ENCODE measurements around the gene SLC13A3.

The SLC13A3 gene

GRCh38 chr20:46547995-46548394, 103.3 kb downstream of the SLC13A3 start:
- Histone ChIP-seq H3K9ac (ENCODE audit: low read depth, low read length) (no peak overlapping the region), H3K4me1 (ENCODE audit: insufficient read depth, low read length) (peaks cover 14% of the 10 kb centered on the region; the same call in 1 of the 2 replicates), H3K36me3 (ENCODE audit: insufficient read depth, low read length) (no peaks in the 10 kb centered on the region), H3K9me3 (ENCODE audit: control insufficient read depth, insufficient read depth, low read length) (no peaks in the 10 kb centered on the region)

- peaks cover 5% of the 10 kb centered on the region; the same call in 1 of the 2 replicates for H3K4me1 ChIP-seq (ENCODE audit: insufficient read depth, low read length)
These were observed 104.3 kb downstream of the SLC13A3 start for GRCh38 chr20:46546936-46547335.

GRCh38 chr20:46546298-46546697, 105.0 kb downstream of the SLC13A3 start:
- H3K36me3 ChIP-seq (ENCODE audit: insufficient read depth, low read length), result no peaks in the 10 kb centered on the region
- H3K4me1 ChIP-seq (ENCODE audit: insufficient read depth, low read length), result no peaks in the 10 kb centered on the region
- H3K9ac ChIP-seq (ENCODE audit: low read depth, low read length), result no peak overlapping the region
- no peaks in the 10 kb centered on the region for H3K9me3 ChIP-seq (ENCODE audit: control insufficient read depth, insufficient read depth, low read length)

More at GRCh38 chr20:46546936-46547335, 104.3 kb downstream of the SLC13A3 start:
- Histone ChIP-seq H3K9ac (ENCODE audit: low read depth, low read length) (no peak overlapping the region), H3K36me3 (ENCODE audit: insufficient read depth, low read length) (no peaks in the 10 kb centered on the region), H3K9me3 (ENCODE audit: control insufficient read depth, insufficient read depth, low read length) (no peaks in the 10 kb centered on the region)

- no peaks in the 10 kb centered on the region for H3K4me1 ChIP-seq (ENCODE audit: insufficient read depth, low read length)
- H3K9me3 ChIP-seq (ENCODE audit: control insufficient read depth, insufficient read depth, low read length), result no peaks in the 10 kb centered on the region
- no peaks in the 10 kb centered on the region for H3K36me3 ChIP-seq (ENCODE audit: insufficient read depth, low read length)
- no peak overlapping the region for H3K9ac ChIP-seq (ENCODE audit: low read depth, low read length)
These were observed 105.5 kb downstream of the SLC13A3 start for GRCh38 chr20:46545827-46546138.

- Histone ChIP-seq H3K4me1 (ENCODE audit: insufficient read depth, low read length) (no peaks in the 10 kb centered on the region), H3K9me3 (ENCODE audit: control insufficient read depth, insufficient read depth, low read length) (no peaks in the 10 kb centered on the region), H3K36me3 (ENCODE audit: insufficient read depth, low read length) (no peaks in the 10 kb centered on the region), H3K9ac (ENCODE audit: low read depth, low read length) (no peak overlapping the region)
These were observed 106.0 kb downstream of the SLC13A3 start for GRCh38 chr20:46545077-46545826.

GRCh38 chr20:46544576-46544975, 106.7 kb downstream of the SLC13A3 start:
- no peaks in the 10 kb centered on the region for H3K9me3 ChIP-seq (ENCODE audit: control insufficient read depth, insufficient read depth, low read length)
- no peaks in the 10 kb centered on the region for H3K36me3 ChIP-seq (ENCODE audit: insufficient read depth, low read length)
- no peak overlapping the region for H3K9ac ChIP-seq (ENCODE audit: low read depth, low read length)
- H3K4me1 ChIP-seq (ENCODE audit: insufficient read depth, low read length), result no peaks in the 10 kb centered on the region

- Histone ChIP-seq H3K9ac (ENCODE audit: low read depth, low read length) (no peak overlapping the region), H3K36me3 (ENCODE audit: insufficient read depth, low read length) (no peaks in the 10 kb centered on the region), H3K4me1 (ENCODE audit: insufficient read depth, low read length) (peaks cover 5% of the 10 kb centered on the region; the same call in 1 of the 2 replicates), H3K9me3 (ENCODE audit: control insufficient read depth, insufficient read depth, low read length) (no peaks in the 10 kb centered on the region)
These were observed 107.3 kb downstream of the SLC13A3 start for GRCh38 chr20:46543959-46544358.

GRCh38 chr20:46543033-46543432, 108.2 kb downstream of the SLC13A3 start:
- peaks cover 7% of the 10 kb centered on the region; the same call in 1 of the 2 replicates for H3K4me1 ChIP-seq (ENCODE audit: insufficient read depth, low read length)
- no peak overlapping the region for H3K9ac ChIP-seq (ENCODE audit: low read depth, low read length)

GRCh38 chr20:46541229-46541935, 109.9 kb downstream of the SLC13A3 start:
- H3K4me1 ChIP-seq (ENCODE audit: insufficient read depth, low read length), result peaks cover 7% of the 10 kb centered on the region; the same call in 1 of the 2 replicates
- H3K9ac ChIP-seq (ENCODE audit: low read depth, low read length), result no peak overlapping the region
- H3K9me3 ChIP-seq (ENCODE audit: control insufficient read depth, insufficient read depth, low read length), result no peaks in the 10 kb centered on the region

More at GRCh38 chr20:46543033-46543432, 108.2 kb downstream of the SLC13A3 start:
- H3K9me3 ChIP-seq (ENCODE audit: control insufficient read depth, insufficient read depth, low read length), result no peaks in the 10 kb centered on the region
- H3K36me3 ChIP-seq (ENCODE audit: insufficient read depth, low read length), result no peaks in the 10 kb centered on the region

GRCh38 chr20:46539113-46539512, 112.1 kb downstream of the SLC13A3 start:
- no peaks in the 10 kb centered on the region for H3K9me3 ChIP-seq (ENCODE audit: control insufficient read depth, insufficient read depth, low read length)
- no peaks in the 10 kb centered on the region for H3K36me3 ChIP-seq (ENCODE audit: insufficient read depth, low read length)
- no peak overlapping the region for H3K9ac ChIP-seq (ENCODE audit: low read depth, low read length)
- peaks cover 7% of the 10 kb centered on the region; the same call in 1 of the 2 replicates for H3K4me1 ChIP-seq (ENCODE audit: insufficient read depth, low read length)

More at GRCh38 chr20:46541229-46541935, 109.9 kb downstream of the SLC13A3 start:
- no peaks in the 10 kb centered on the region for H3K36me3 ChIP-seq (ENCODE audit: insufficient read depth, low read length)

GRCh38 chr20:46530640-46531039, 120.6 kb downstream of the SLC13A3 start:
- Histone ChIP-seq H3K4me1 (ENCODE audit: insufficient read depth, low read length) (no peaks in the 10 kb centered on the region), H3K36me3 (ENCODE audit: insufficient read depth, low read length) (no peaks in the 10 kb centered on the region)

GRCh38 chr20:46523696-46524328, 127.4 kb downstream of the SLC13A3 start:
- Histone ChIP-seq H3K36me3 (ENCODE audit: insufficient read depth, low read length) (no peaks in the 10 kb centered on the region; the same call in 1 of the 2 replicates), H3K9ac (ENCODE audit: low read depth, low read length) (no peak overlapping the region), H3K9me3 (ENCODE audit: control insufficient read depth, insufficient read depth, low read length) (no peaks in the 10 kb centered on the region; the same call in 1 of the 2 replicates), H3K4me1 (ENCODE audit: insufficient read depth, low read length) (no peaks in the 10 kb centered on the region)

More at GRCh38 chr20:46530640-46531039, 120.6 kb downstream of the SLC13A3 start:
- no peaks in the 10 kb centered on the region for H3K9me3 ChIP-seq (ENCODE audit: control insufficient read depth, insufficient read depth, low read length)
- no peak overlapping the region for H3K9ac ChIP-seq (ENCODE audit: low read depth, low read length)

- Histone ChIP-seq H3K9me3 (ENCODE audit: control insufficient read depth, insufficient read depth, low read length) (no peaks in the 10 kb centered on the region; the same call in 1 of the 2 replicates), H3K36me3 (ENCODE audit: insufficient read depth, low read length) (no peaks in the 10 kb centered on the region; the same call in 1 of the 2 replicates), H3K9ac (ENCODE audit: low read depth, low read length) (no peak overlapping the region), H3K4me1 (ENCODE audit: insufficient read depth, low read length) (no peaks in the 10 kb centered on the region)
These were observed 128.2 kb downstream of the SLC13A3 start for GRCh38 chr20:46523108-46523507.

GRCh38 chr20:46520976-46521579, 130.2 kb downstream of the SLC13A3 start:
- no peak overlapping the region for H3K9ac ChIP-seq (ENCODE audit: low read depth, low read length)
- peaks cover 3% of the 10 kb centered on the region; the same call in 1 of the 2 replicates for H3K9me3 ChIP-seq (ENCODE audit: control insufficient read depth, insufficient read depth, low read length)

More at GRCh38 chr20:46520976-46521579, 130.2 kb downstream of the SLC13A3 start:
- H3K36me3 ChIP-seq (ENCODE audit: insufficient read depth, low read length), result no peaks in the 10 kb centered on the region; the same call in 1 of the 2 replicates
- no peaks in the 10 kb centered on the region for H3K4me1 ChIP-seq (ENCODE audit: insufficient read depth, low read length)

Measured in ES-I3 (cell line).